Epithelial cell of proximal tubule (primary cell): ENCODE data around the gene CCDC187. TPM values are rescaled to one million over a fixed set of nuclear protein-coding genes. Genes with fewer than 3 reads are reported as not detected.
"Not testable (repeated sequence)": the region's sequence is repeated elsewhere in the genome, so short reads cannot be mapped to it uniquely, and the experiment has no call there.

Experiments
- DNase-seq: peaks from one replicate; pipeline ENCODE4 v3.0.0-alpha.2; 2011; ENCODE audit warnings: low read depth
- H3K4me3 ChIP-seq: 2 replicates; pipeline ENCODE4 v1.5.1; 2011; ENCODE audit warnings: low read depth, mild to moderate bottlenecking, low read length
- CTCF ChIP-seq: conservative IDR thresholded peaks from 2 replicates; pipeline ENCODE4 v1.5.1; 2012; ENCODE audit warnings: low read depth, mild to moderate bottlenecking, low read length
- total RNA-seq: library from RNA; depleted of rRNA; stranded (reverse); fragments of >200 nt; gene quantifications from 2 replicates; pipeline ENCODE4 v1.2.3, GENCODE V29; 2015

Gene CCDC187
- total RNA-seq, 1 donor from 2014 or later, result 0.75 TPM

GRCh38 chr9:136241542-136241941, 62.4 kb downstream of the CCDC187 start:
- DNase-seq, result no peak
- H3K4me3 ChIP-seq, result no peak overlapping the region
- TF ChIP-seq CTCF, result no peak

GRCh38 chr9:136240941-136241340, 63.0 kb downstream of the CCDC187 start:
- no peak for DNase-seq
- no peak overlapping the region for H3K4me3 ChIP-seq
- TF ChIP-seq CTCF, result no peak

- no peak for DNase-seq
- H3K4me3 ChIP-seq, result no peak overlapping the region
- no peak for TF ChIP-seq CTCF
Observed at GRCh38 chr9:136239983-136240330, 63.9 kb downstream of the CCDC187 start.

GRCh38 chr9:136239135-136239982, 64.5 kb downstream of the CCDC187 start:
- no peak for DNase-seq
- no peak for TF ChIP-seq CTCF
- no peak overlapping the region for H3K4me3 ChIP-seq

GRCh38 chr9:136238342-136238732, 65.6 kb downstream of the CCDC187 start:
- DNase-seq, result no peak
- TF ChIP-seq CTCF, result no peak
- no peak overlapping the region for H3K4me3 ChIP-seq

GRCh38 chr9:136237486-136238341, 66.2 kb downstream of the CCDC187 start:
- no peak overlapping the region for H3K4me3 ChIP-seq
- no peak for DNase-seq
- no peak for TF ChIP-seq CTCF

- not testable (repeated sequence) for H3K4me3 ChIP-seq, DNase-seq
Observed at GRCh38 chr9:136236471-136237410, 67.2 kb downstream of the CCDC187 start.
